Breast epithelium (tissue), 4 donors: ENCODE measurements around the gene BABAM2. TPM values are rescaled to one million over a fixed set of nuclear protein-coding genes. Genes with fewer than 3 reads are reported as not detected.

Source experiments
- DNase-seq, 2 donors: peaks; one replicate each; pipeline ENCODE4 v3.0.0-alpha.2; 2019; ENCODE audit warnings: low spot score in 2 of 2
- H3K27ac ChIP-seq, 2 donors: fragments of 200-600 bp; sonication (generic) in 1 of 2; one replicate each; pipeline ENCODE4 v1.5.1; 2016 to 2019; ENCODE audit warnings: mild to moderate bottlenecking in 1 of 2
- H3K27me3 ChIP-seq, 2 donors: fragments of 200-600 bp; sonication (generic) in 1 of 2; one replicate each; pipeline versions ENCODE4 v1.5.1 to v1.6.0; 2017 to 2019; ENCODE audit warnings: control low read depth in 1 of 2, mild to moderate bottlenecking in 1 of 2
- H3K36me3 ChIP-seq: fragments of 200-600 bp; one replicate; pipeline ENCODE4 v1.5.1; 2019
- H3K4me1 ChIP-seq, 2 donors: fragments of 200-600 bp; sonication (generic); one replicate each; pipeline ENCODE4 v1.5.1; 2016 to 2019; ENCODE audit warnings: control low read depth in 1 of 2
- H3K4me3 ChIP-seq, 3 donors: fragments of 200-600 bp; sonication (generic); 1 replicate in 2 of 3; 2 replicates in 1 of 3; pipeline ENCODE4 v1.5.1; 2016 to 2019; ENCODE audit warnings: mild to moderate bottlenecking in 3 of 3, moderate library complexity in 2 of 3
- H3K9me3 ChIP-seq, 2 donors: fragments of 200-600 bp; sonication (generic) in 1 of 2; one replicate each; pipeline ENCODE4 v1.5.1; 2016 to 2019; ENCODE audit warnings: control low read depth in 1 of 2
- POLR2A ChIP-seq: fragments of 450-650 bp; IDR thresholded peaks from one replicate; pipeline ENCODE4 v1.6.1; 2016; ENCODE audit warnings: antibody characterized with exemption, mild to moderate bottlenecking, moderate library complexity
- POLR2AphosphoS5 ChIP-seq, 3 donors: sonication (generic); formaldehyde crosslinking; IDR thresholded peaks; one replicate each; pipeline ENCODE4 v1.6.1; 2017; ENCODE audit warnings: antibody characterized with exemption in 3 of 3
- intact Hi-C: fragments of 100-400 bp; cut with DNase I; formaldehyde crosslinking; loops from one replicate; pipeline ENCODE4 v1.15.1; 2023; ENCODE audit warnings: low total_unique reads
- total RNA-seq, 3 donors: library from RNA; depleted of rRNA; stranded (reverse); fragments of >200 nt; gene quantifications; one replicate each; pipeline ENCODE4 v1.1.0, GENCODE V29; 2016
- TF ChIP-seq, protein P1 (sequence below), 3 donors: fragments of 450-650 bp; IDR thresholded peaks; one replicate each; pipeline ENCODE4 v1.5.1; 2016 to 2017; ENCODE audit warnings: antibody characterized with exemption in 3 of 3, mild to moderate bottlenecking in 3 of 3, moderate library complexity in 3 of 3

Gene BABAM2
- total RNA-seq, 3 donors from 2014 or later = 34.7 to 46.2 (median 37.4) TPM

DNA sequence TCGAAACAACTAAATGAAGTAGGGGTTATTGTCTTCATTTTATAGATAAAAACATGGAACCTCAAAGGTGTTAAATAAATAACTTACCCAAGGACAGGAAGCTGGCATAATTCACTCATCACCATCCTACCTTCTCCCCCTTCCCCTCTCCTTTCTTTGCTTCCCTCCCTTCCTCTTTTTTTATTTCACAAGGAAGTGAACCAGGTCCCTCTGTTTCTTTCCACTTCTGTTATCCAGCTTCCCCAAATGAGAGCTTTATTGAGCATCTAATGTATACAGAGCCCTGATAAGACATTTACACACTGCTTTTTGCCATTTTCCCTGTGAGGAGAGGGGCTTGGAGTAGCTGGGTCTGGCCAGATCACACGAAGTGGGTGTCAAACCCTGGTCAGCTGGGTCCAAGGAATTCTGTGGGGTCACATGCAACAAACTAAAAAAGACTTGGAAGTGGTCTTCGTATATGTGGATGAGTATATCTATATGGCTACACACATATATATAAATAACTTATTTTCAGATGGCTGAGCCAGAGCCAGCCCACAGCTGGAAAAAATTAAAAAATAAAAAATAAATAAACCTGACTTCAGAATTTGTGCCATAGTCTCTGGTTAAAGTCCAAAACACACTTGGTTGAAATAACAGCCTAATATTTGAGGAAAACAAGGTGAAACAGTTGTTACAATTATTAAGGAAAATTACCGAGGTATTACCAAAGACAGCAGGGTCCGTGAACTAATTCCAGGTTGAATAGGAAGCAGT is 452.8 kb downstream of the BABAM2 start:
- TF ChIP-seq POLR2A = no peak
- TF ChIP-seq, protein P1, sequence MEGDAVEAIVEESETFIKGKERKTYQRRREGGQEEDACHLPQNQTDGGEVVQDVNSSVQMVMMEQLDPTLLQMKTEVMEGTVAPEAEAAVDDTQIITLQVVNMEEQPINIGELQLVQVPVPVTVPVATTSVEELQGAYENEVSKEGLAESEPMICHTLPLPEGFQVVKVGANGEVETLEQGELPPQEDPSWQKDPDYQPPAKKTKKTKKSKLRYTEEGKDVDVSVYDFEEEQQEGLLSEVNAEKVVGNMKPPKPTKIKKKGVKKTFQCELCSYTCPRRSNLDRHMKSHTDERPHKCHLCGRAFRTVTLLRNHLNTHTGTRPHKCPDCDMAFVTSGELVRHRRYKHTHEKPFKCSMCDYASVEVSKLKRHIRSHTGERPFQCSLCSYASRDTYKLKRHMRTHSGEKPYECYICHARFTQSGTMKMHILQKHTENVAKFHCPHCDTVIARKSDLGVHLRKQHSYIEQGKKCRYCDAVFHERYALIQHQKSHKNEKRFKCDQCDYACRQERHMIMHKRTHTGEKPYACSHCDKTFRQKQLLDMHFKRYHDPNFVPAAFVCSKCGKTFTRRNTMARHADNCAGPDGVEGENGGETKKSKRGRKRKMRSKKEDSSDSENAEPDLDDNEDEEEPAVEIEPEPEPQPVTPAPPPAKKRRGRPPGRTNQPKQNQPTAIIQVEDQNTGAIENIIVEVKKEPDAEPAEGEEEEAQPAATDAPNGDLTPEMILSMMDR (IDR thresholded peaks at IDR 0.05) = no peak
- no peak for TF ChIP-seq POLR2AphosphoS5 (IDR thresholded peaks at IDR 0.05)
- Histone ChIP-seq H3K27ac (peak overlapping the region; percentile 62 to 65), H3K9me3 (no peaks in the 10 kb centered on the region), H3K36me3 (no peaks in the 10 kb centered on the region), H3K27me3 (no peaks in the 10 kb centered on the region), H3K4me3 (no peak overlapping the region), H3K4me1 (no peaks in the 10 kb centered on the region)
- no peak for DNase-seq
- intact Hi-C loops = no loop called here

DNA sequence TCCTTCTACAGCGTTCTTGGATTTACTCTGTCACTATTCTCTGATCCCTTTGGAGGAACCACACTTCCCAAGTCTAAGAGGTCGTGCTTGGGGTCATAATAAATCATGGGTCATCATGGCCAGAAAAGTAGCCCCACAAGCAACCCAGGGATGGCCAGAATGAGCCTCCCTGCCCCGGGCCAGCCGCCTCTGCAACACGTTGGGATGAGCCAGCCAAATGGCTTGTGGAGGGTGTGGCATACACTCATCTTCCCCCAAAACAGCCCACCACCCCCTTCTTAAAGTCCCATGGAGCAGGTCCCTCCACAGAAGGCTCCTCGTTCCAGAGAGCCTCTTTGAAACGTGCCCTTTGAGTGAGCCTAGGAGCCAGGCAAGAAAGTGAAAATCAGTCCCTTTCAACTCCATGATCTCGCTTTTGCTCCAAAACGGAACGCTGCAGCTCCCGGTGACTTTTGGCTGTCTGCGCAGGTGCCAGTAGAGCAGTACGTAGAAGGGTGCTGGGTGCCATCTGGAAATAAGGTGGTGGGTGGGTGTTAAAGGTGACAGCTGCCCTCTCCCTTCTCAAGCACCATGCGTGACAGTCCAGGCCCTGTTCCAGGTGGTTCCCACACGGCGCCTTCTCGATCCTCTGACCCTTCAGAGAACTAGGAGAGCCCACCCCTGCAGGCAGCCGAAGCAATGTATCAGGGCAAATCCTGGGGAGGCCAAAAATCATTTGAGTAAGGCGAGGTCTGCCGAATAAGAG is 453.6 kb downstream of the BABAM2 start:
- no peak for TF ChIP-seq POLR2AphosphoS5 (IDR thresholded peaks at IDR 0.05)
- TF ChIP-seq POLR2A = no peak
- TF ChIP-seq, protein P1 (IDR thresholded peaks at IDR 0.05) = no peak
- no peak for DNase-seq
- Histone ChIP-seq H3K27me3 (no peaks in the 10 kb centered on the region), H3K4me3 (no peak overlapping the region), H3K4me1 (no peaks in the 10 kb centered on the region), H3K36me3 (no peaks in the 10 kb centered on the region), H3K27ac (peak overlapping the region; percentile 2 to 53), H3K9me3 (no peaks in the 10 kb centered on the region)
- intact Hi-C loops = no loop called here

DNA sequence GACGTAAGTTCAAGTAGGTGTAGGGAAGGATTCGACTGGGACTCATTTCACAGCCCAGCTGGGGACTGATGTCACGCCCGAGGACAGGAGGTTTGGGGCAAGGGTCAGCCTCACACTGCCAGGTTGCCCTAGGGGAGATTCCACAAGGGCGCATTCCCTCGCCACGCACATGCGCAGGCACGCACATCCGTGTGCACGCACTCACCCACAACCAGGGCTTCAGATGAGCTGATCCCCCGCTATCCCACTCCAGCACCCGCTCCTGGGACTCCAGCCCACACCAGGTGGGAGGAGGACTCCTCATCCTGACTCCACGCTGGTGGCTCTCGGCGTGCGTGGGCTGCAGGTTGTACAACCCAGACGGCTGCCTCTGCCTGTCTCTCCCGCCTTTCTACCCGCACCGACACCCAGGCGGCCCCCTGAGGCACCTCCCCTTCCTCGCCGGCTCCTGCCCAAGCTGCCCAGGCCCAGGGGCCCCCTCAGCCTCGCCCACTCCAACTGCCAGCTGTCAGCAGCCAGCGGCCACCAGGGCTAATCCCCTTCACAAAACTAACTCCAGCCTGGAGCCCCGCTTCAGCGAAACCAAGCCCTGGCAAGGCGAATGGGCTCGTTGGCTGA is 454.3 kb downstream of the BABAM2 start:
- intact Hi-C loops = no loop called here
- Histone ChIP-seq H3K36me3 (no peaks in the 10 kb centered on the region), H3K4me1 (no peaks in the 10 kb centered on the region), H3K27me3 (no peaks in the 10 kb centered on the region), H3K27ac (peak overlapping the region in 1 of 2 donors; percentile 53), H3K4me3 (no peak overlapping the region), H3K9me3 (no peaks in the 10 kb centered on the region)
- TF ChIP-seq POLR2AphosphoS5 (IDR thresholded peaks at IDR 0.05) = no peak
- TF ChIP-seq, protein P1 (IDR thresholded peaks at IDR 0.05) = no peak
- DNase-seq = no peak

DNA sequence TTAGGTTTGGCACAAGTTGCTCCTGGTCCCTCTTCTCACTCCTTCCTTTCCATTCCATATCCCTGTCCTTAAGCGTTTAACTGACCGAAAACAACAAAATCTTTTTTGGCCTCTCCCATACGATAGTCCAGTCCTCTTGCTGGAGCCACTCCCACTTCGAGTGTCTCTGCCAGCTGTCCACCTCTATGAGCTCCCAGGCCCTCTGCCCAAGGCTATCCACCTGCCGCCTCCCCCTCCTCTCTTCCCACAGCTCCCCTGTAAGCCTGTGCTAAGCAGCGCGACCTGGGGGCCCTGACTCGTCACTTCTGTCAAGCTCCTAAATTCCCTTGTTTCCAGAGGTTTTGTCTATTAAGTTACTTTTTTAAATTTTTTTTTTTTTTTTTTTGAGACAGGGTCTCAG is 455.1 kb downstream of the BABAM2 start:
- TF ChIP-seq POLR2A = no peak
- TF ChIP-seq, protein P1 (IDR thresholded peaks at IDR 0.05) = no peak
- no peak for TF ChIP-seq POLR2AphosphoS5 (IDR thresholded peaks at IDR 0.05)
- no peak for DNase-seq
- intact Hi-C loops = no loop called here
- no peak overlapping the region for H3K4me3 ChIP-seq
- H3K36me3 ChIP-seq = no peaks in the 10 kb centered on the region
- no peaks in the 10 kb centered on the region for H3K9me3 ChIP-seq
- H3K27me3 ChIP-seq = no peaks in the 10 kb centered on the region
- H3K4me1 ChIP-seq = no peaks in the 10 kb centered on the region
- no peak overlapping the region for H3K27ac ChIP-seq

DNA sequence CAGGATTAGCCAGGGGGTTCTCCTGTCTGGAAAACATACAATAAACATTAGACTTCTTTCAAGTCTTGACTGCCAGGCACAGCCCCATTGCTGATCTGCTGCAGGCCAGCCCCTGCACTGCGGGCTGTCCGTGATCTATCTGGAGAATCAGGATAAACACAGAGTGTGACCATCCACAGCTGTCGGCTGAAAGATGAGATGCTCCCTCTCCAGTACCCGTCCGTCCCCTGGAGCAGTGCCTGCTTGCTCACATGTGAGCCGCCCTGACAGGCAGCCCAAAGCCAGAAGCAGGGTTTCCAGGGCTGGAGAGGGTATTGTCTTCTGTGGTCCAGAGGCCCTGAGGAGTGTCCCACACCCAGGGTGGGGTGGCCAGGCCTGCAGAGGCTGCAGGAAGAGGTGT is 456.1 kb downstream of the BABAM2 start:
- intact Hi-C loops = no loop called here
- Histone ChIP-seq H3K4me1 (no peaks in the 10 kb centered on the region), H3K36me3 (no peaks in the 10 kb centered on the region), H3K27ac (no peak overlapping the region), H3K9me3 (no peaks in the 10 kb centered on the region), H3K27me3 (no peaks in the 10 kb centered on the region), H3K4me3 (no peak overlapping the region)
- DNase-seq = no peak
- TF ChIP-seq POLR2AphosphoS5 (IDR thresholded peaks at IDR 0.05) (no peak), POLR2A (no peak)
- TF ChIP-seq, protein P1 (IDR thresholded peaks at IDR 0.05) = no peak
